K562 (cell line): ENCODE results near the gene MSH4. TPM values are rescaled to one million over a fixed set of nuclear protein-coding genes. Genes with fewer than 3 reads are reported as not detected.
A peak's percentile ranks its signal among the peaks of the same experiment; 100 is the strongest.

Experiments used
- ATAC-seq: fragments of 200-7000 bp; cut with Tn5 transposase; 3 replicates; pipeline ENCODE4 v1.9.1; 2020; ENCODE audit warnings: moderate library complexity
- BruUV-seq: library from RNA; stranded (reverse); fragments of 400-500 nt; replicated peaks from 2 replicates; lab custom pipeline; 2021; lab: Mats Ljungman, UMichigan
- CTCF ChIA-PET: fragments of 300-600 bp; formaldehyde crosslinking; extraction: SDS; loops from one replicate; lab custom pipeline; 2021; ENCODE audit warnings: low intra/inter-chr PET ratio; lab: Yijun Ruan, JAX
- POLR2A ChIA-PET: fragments of 300-600, 350-650 bp; sonication (Branson Sonifier 250); formaldehyde crosslinking; extraction: SDS; loops from one replicate; lab custom pipeline; 2021; ENCODE audit warnings: antibody characterized with exemption, inconsistent platforms; lab: Yijun Ruan, JAX
- DNase-seq, 4 experiments: peaks; one replicate each; pipeline versions ENCODE4 v3.0.0 to v3.0.0-alpha.2; 2011 to 2018; ENCODE audit warnings: low spot score in 3 of 4, mixed read lengths in 3 of 4; ENCODE audit errors: extremely low read depth in 1 of 4
- FAIRE-seq: peaks from 2 replicates; lab custom pipeline; 2011; peaks lifted over from hg19 to GRCh38; lab: Jason Lieb, UNC
- H2AFZ ChIP-seq: 2 replicates; pipeline ENCODE4 v1.6.0; 2011; ENCODE audit warnings: low read depth, low read length, control low read depth, inconsistent platforms
- H3K27ac ChIP-seq: fragments of 200-600 bp; 3 replicates; pipeline ENCODE4 v1.8.0; 2011; ENCODE audit warnings: low read depth, mild to moderate bottlenecking, control low read depth, inconsistent platforms, low read length, moderate library complexity, mixed read lengths; ENCODE audit errors: extremely low read depth
- H3K27me3 ChIP-seq, 2 experiments: fragments of 300-600 bp in 1 of 2; 2 replicates in 1 of 2; 3 replicates in 1 of 2; pipeline versions ENCODE4 v1.6.0 to v1.8.0; 2011; ENCODE audit warnings: inconsistent platforms in 2 of 2, low read length in 2 of 2, mild to moderate bottlenecking in 1 of 2, mixed read lengths in 1 of 2, moderate library complexity in 1 of 2; ENCODE audit not compliant: control insufficient read depth in 2 of 2, insufficient read depth in 2 of 2
- H3K36me3 ChIP-seq: fragments of 300-600 bp; 3 replicates; pipeline ENCODE4 v1.8.0; 2011; ENCODE audit warnings: mild to moderate bottlenecking, low read length, inconsistent platforms; ENCODE audit not compliant: control insufficient read depth, insufficient read depth
- H3K4me1 ChIP-seq, 2 experiments: fragments of 200-600 bp in 1 of 2; replicated peaks in 1 of 2; 2 replicates in 1 of 2; 3 replicates in 1 of 2; pipeline versions ENCODE4 v1.5.1 to v1.8.0; 2011; ENCODE audit warnings: inconsistent platforms in 2 of 2, low read length in 2 of 2, mild to moderate bottlenecking in 1 of 2, mixed read lengths in 1 of 2, moderate library complexity in 1 of 2; ENCODE audit not compliant: control insufficient read depth in 2 of 2, insufficient read depth in 2 of 2
- H3K4me2 ChIP-seq: 2 replicates; pipeline ENCODE4 v1.6.1; 2011; ENCODE audit warnings: low read length, control low read depth, inconsistent platforms, mixed read lengths; ENCODE audit not compliant: insufficient read depth
- H3K4me3 ChIP-seq: fragments of 200-600 bp; sonication (generic), shearing (Covaris generic); 2 replicates; pipeline ENCODE4 v1.5.1; 2016; ENCODE audit warnings: control low read depth, inconsistent platforms
- H3K79me2 ChIP-seq: fragments of 200-600 bp; 3 replicates; pipeline ENCODE4 v1.8.0; 2011; ENCODE audit warnings: low read length, inconsistent platforms; ENCODE audit not compliant: control insufficient read depth, insufficient read depth
- H3K9ac ChIP-seq, 2 experiments: 2 replicates each; pipeline versions ENCODE4 v1.6.0 to v1.6.1; 2011; ENCODE audit warnings: low read depth in 2 of 2, low read length in 2 of 2, control low read depth in 1 of 2, inconsistent platforms in 1 of 2, mild to moderate bottlenecking in 1 of 2, mixed read lengths in 1 of 2; ENCODE audit not compliant: insufficient read depth in 1 of 2
- H3K9me1 ChIP-seq: one replicate; pipeline ENCODE4 v1.6.0; 2011; ENCODE audit warnings: inconsistent platforms, mild to moderate bottlenecking, low read length, moderate library complexity; ENCODE audit not compliant: control insufficient read depth, insufficient read depth
- H3K9me3 ChIP-seq: replicated peaks from 2 replicates; pipeline ENCODE4 v1.5.1; 2011; ENCODE audit warnings: low read depth, low read length, inconsistent platforms; ENCODE audit not compliant: control insufficient read depth, insufficient read depth
- H4K20me1 ChIP-seq: replicated peaks from 2 replicates; pipeline ENCODE4 v1.6.1; 2011; ENCODE audit warnings: low read length, inconsistent platforms, mixed read lengths; ENCODE audit not compliant: control insufficient read depth, insufficient read depth
- GTF3C2 ChIP-seq: IDR thresholded peaks from 3 replicates; pipeline ENCODE4 v1.6.1; 2011; ENCODE audit warnings: borderline replicate concordance, mild to moderate bottlenecking, moderate library complexity; ENCODE audit not compliant: insufficient read length; ENCODE audit errors: extremely low read depth
- POLR2A ChIP-seq: fragments of 450-650 bp; conservative IDR thresholded peaks from 2 replicates; pipeline ENCODE4 v1.6.1; 2016
- POLR2AphosphoS2 ChIP-seq: IDR thresholded peaks from 2 replicates; pipeline ENCODE4 v1.6.1; 2012; ENCODE audit warnings: low read length, improper control_type of control experiment
- RBFOX2 ChIP-seq: fragments of 200-400 bp; formaldehyde crosslinking; IDR thresholded peaks from 2 replicates; pipeline ENCODE4 v1.6.1; 2017; ENCODE audit warnings: low read depth, mild to moderate bottlenecking, low read length, moderate library complexity
- THRA ChIP-seq: fragments of 450-650 bp; IDR thresholded peaks from 2 replicates; pipeline ENCODE4 v1.6.1; 2017; ENCODE audit warnings: mild to moderate bottlenecking, moderate library complexity
- WGBS: fragments of 100-300 bp; shearing (Covaris generic); methylation state at CpG from one replicate; pipeline ENCODE4 v1.1.6; 2016; ENCODE audit warnings: low coverage, mixed read lengths; ENCODE audit not compliant: insufficient coverage; ENCODE audit errors: missing lambda C conversion rate; 5-methylcytosine and 5-hydroxymethylcytosine counted together
- in situ Hi-C: fragments of 300-500 bp; cut with MboI; formaldehyde crosslinking; loops from 4 replicates; pipeline ENCODE4 v1.15.0; 2018; ENCODE audit warnings: inconsistent platforms, mixed read lengths
- intact Hi-C: fragments of 100-400 bp; cut with micrococcal nuclease; formaldehyde crosslinking; loops from 2 replicates; pipeline ENCODE4 v1.14.2; 2022
- polyA plus RNA-seq, 8 experiments: library from polyadenylated mRNA; depleted of rRNA in 4 of 8; stranded (reverse) in 5 of 8; unstranded in 3 of 8; fragments of >200 nt; fragmentation: Nextera tagmentation in 2 of 8; fragmentation: Illumina TruSeq in 1 of 8; extraction: Ambion mirVana in 2 of 8; extraction: Trizol in 1 of 8; gene quantifications; 2 replicates each; pipeline versions ENCODE4 v1.2.1 to v1.2.3, GENCODE V29; 2011 to 2014; ENCODE audit warnings: inconsistent platforms in 1 of 8, missing spikeins in 1 of 8
- total RNA-seq, 7 experiments: library from RNA; depleted of rRNA in 6 of 7; stranded (reverse); fragments of >200 nt in 6 of 7; fragmentation: Illumina TruSeq in 2 of 7; extraction: Trizol in 2 of 7; gene quantifications; 2 replicates each; pipeline versions ENCODE4 v1.2.1 to v1.2.3, GENCODE V29; 2011 to 2021; ENCODE audit warnings: low replicate concordance in 1 of 7

The MSH4 gene
- total and polyA plus RNA-seq, 9 of the 15 experiments (the other 6 are each of a cell fraction or from before 2014, with no cell fraction given): 0.04 to 0.18 (median 0.12) TPM; not detected in 4

GRCh38 chr1:75786901-75787493, 9.7 kb upstream of the MSH4 start (continued):
- no peak for TF ChIP-seq GTF3C2

- peaks cover 59% of the 10 kb centered on the region for H3K36me3 ChIP-seq
- BruUV-seq: no TSS peak
- H3K9me1 ChIP-seq: no peaks in the 10 kb centered on the region
- in situ Hi-C loops (loop anchor here (5.0 kb wide), 1 partner anchor 60 kb away; no protein-coding TSS in a partner anchor), intact Hi-C loops (loop anchor here (2.0 to 5.0 kb wide), 2 partner anchors 115 to 1895 kb away; partner anchors contain the start of gene ZZZ3)
- ATAC-seq: no peak
- peak overlapping the region; percentile 95 for H3K27ac ChIP-seq
- no peaks in the 10 kb centered on the region for H3K27me3 ChIP-seq
- no peak for FAIRE-seq
- H3K4me1 ChIP-seq: peaks cover 0 to 5% of the 10 kb centered on the region in 2 experiments; a peak in 1 of 5 replicates
- H3K4me3 ChIP-seq: peak overlapping the region; percentile 63
- peak overlapping the region; percentile 82 to 95; a peak in 3 of 4 replicates for H3K9ac ChIP-seq
- ChIA-PET CTCF (no interaction called here), POLR2A (interaction anchor here (1.0 to 3.3 kb wide), 2 partner anchors 8 to 9 kb away, joined by 8 to 32 read pairs; partner anchors contain the start of gene MSH4)
- H2AFZ ChIP-seq: no peak overlapping the region
- 0 out of 2 replicates have a peak, but pooled peaks cover 1% of the 10 kb centered on the region for H3K9me3 ChIP-seq
- peak overlapping the region; percentile 94 for H3K4me2 ChIP-seq
- peaks cover 39% of the 10 kb centered on the region for H4K20me1 ChIP-seq
- peaks cover 79% of the 10 kb centered on the region for H3K79me2 ChIP-seq
- TF ChIP-seq POLR2A (peak; percentile 12; the same call in 1 of the 2 replicates), RBFOX2 (peak; percentile 45; the same call in 1 of the 2 replicates), THRA (no peak), POLR2AphosphoS2 (0 out of 2 replicates have a peak, but pooled peaks have one; percentile 33)
- 2% methylated on average over 4 of the region's 4 CpGs for WGBS
- peak in 2 of 4 experiments; percentile 1 to 17 for DNase-seq
Measured at GRCh38 chr1:75787524-75787923, 9.2 kb upstream of the MSH4 start.
